T-helper 1 cell treated with Interleukin-12 subunit alpha and Interleukin-12 subunit beta and Interleukin-4 antibody, amounts not matched to agents 30 μg/mL and 1 μg/mL, for 36 hours (primary cell): Measurements from ENCODE around the gene DND1.
"Not testable (repeated sequence)": the region's sequence is repeated elsewhere in the genome, so short reads cannot be mapped to it uniquely, and the experiment has no call there.

ENCODE experiments used
- H3K27ac Mint-ChIP-seq: one replicate; pipeline ENCODE4 v1.8.0; 2021; ENCODE audit warnings: mild to moderate bottlenecking, mixed read lengths
- H3K27me3 Mint-ChIP-seq: one replicate; pipeline ENCODE4 v1.8.0; 2021; ENCODE audit warnings: low read depth, mixed read lengths
- H3K36me3 Mint-ChIP-seq: one replicate; pipeline ENCODE4 v1.8.0; 2021; ENCODE audit warnings: low read depth, mixed read lengths
- H3K4me1 Mint-ChIP-seq: one replicate; pipeline ENCODE4 v1.8.0; 2021; ENCODE audit warnings: low read depth, mixed read lengths
- H3K4me3 Mint-ChIP-seq: one replicate; pipeline ENCODE4 v1.8.0; 2021; ENCODE audit warnings: mild to moderate bottlenecking, moderate library complexity, mixed read lengths
- H3K9me3 Mint-ChIP-seq: one replicate; pipeline ENCODE4 v1.8.0; 2021; ENCODE audit warnings: mixed read lengths

Gene DND1

GRCh38 chr5:140673187-140673976 lies at the start of gene DND1:
TSS of gene DND1 (minus strand) at chr5:140673576. CDS start at chr5:140673542, 34 bp downstream.
- H3K27me3 Mint-ChIP-seq = no peaks in the 10 kb centered on the region
- peak within 1 kb of the TSS; percentile 46 for H3K27ac Mint-ChIP-seq
- H3K36me3 Mint-ChIP-seq = peaks cover 49% of the 10 kb centered on the region
- H3K9me3 Mint-ChIP-seq = no peaks in the 10 kb centered on the region
- H3K4me1 Mint-ChIP-seq = peaks cover 11% of the 10 kb centered on the region
- no peak within 1 kb of the TSS for H3K4me3 Mint-ChIP-seq

- Mint-ChIP-seq H3K27me3 (peaks cover 11% of the 10 kb centered on the region), H3K4me1 (peaks cover 17% of the 10 kb centered on the region)
- H3K27ac Mint-ChIP-seq, H3K4me3 Mint-ChIP-seq, H3K36me3 Mint-ChIP-seq, H3K9me3 Mint-ChIP-seq: not testable (repeated sequence)
These were observed 48.0 kb upstream of the DND1 start for GRCh38 chr5:140721395-140721794.

GRCh38 chr5:140720738-140721137 lies 47.4 kb upstream of the DND1 start:
- H3K27ac Mint-ChIP-seq, H3K36me3 Mint-ChIP-seq, H3K9me3 Mint-ChIP-seq, H3K4me3 Mint-ChIP-seq: not testable (repeated sequence)
- Mint-ChIP-seq H3K4me1 (peaks cover 11% of the 10 kb centered on the region), H3K27me3 (peaks cover 11% of the 10 kb centered on the region)

- no peaks in the 10 kb centered on the region for H3K36me3 Mint-ChIP-seq
- H3K27me3 Mint-ChIP-seq = peaks cover 15% of the 10 kb centered on the region
- no peaks in the 10 kb centered on the region for H3K9me3 Mint-ChIP-seq
- H3K4me1 Mint-ChIP-seq = peaks cover 6% of the 10 kb centered on the region
- H3K4me3 Mint-ChIP-seq = peak overlapping the region; percentile 55
- H3K27ac Mint-ChIP-seq = peak overlapping the region; percentile 34
These were observed 44.9 kb upstream of the DND1 start for GRCh38 chr5:140718266-140718592.

DNA sequence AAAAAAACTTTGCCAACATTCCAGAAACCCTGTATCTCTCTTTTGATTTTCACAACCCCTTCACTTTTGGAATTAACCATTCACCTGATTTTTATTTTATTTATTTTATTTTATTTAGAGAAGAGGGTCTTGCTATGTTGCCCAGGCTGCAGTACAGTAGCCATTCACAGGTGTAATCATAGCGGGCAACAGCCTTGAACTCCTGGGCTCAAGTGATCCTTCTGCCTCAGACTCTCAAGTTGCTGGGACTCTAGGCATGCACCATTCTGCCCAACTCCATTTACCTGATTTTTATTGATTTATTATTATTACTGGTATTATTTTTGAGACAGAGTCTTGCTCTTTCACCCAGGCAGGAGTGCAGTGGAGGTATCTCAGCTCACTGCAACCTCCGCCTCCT lies 42.9 kb upstream of the DND1 start:
- not testable (repeated sequence) for H3K4me3 Mint-ChIP-seq, H3K27ac Mint-ChIP-seq, H3K36me3 Mint-ChIP-seq, H3K9me3 Mint-ChIP-seq
- peaks cover 15% of the 10 kb centered on the region for H3K4me1 Mint-ChIP-seq
- H3K27me3 Mint-ChIP-seq = peaks cover 13% of the 10 kb centered on the region

DNA sequence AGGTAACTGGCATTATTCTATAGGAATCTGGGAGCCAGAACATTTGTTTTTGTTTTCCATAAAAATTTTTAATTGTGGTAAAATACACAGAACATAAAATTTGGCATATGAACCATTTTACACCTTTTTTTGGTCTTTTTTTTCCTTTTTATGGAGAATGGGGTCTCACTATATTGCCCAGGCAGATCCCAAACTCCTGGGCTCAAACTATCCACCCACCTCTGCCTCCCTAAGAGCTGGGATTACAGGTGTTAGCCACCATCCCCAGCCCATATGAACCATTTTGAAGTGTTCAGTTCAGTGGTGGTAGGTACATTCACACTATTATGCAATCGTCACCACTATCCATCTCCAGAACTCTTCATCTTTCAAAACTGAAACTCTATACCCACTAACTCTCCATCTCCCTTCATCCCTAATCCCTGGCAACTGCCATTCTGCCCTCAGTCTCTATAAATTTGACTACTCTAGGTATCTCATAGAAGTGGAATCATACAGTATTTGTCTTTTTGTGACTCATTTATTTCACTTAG lies 40.3 kb upstream of the DND1 start:
- Mint-ChIP-seq H3K4me3 (no peak overlapping the region), H3K4me1 (peaks cover 20% of the 10 kb centered on the region), H3K36me3 (no peaks in the 10 kb centered on the region), H3K9me3 (no peaks in the 10 kb centered on the region), H3K27ac (no peak overlapping the region), H3K27me3 (peaks cover 9% of the 10 kb centered on the region)

DNA sequence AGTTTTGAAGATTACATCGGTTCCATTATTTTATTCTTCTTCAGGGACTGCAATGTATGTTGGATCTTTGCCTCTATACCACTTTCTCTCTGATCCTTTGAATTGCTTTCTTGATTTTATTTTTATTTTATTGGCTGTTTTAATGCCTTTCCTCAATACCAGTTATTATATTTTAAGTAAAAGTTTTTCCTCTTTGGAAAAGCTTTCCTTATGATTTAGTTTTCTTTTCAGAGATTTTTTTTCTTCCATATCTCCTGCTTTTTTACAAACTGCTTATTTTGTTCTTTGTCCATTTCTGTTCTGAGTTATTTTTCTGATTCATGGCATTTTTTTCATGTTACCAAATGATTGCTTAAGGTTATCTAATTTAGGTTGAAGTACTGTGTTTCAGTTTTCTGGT lies 38.4 kb upstream of the DND1 start:
- Mint-ChIP-seq H3K4me3 (peak overlapping the region; percentile 96), H3K4me1 (peaks cover 16% of the 10 kb centered on the region), H3K27ac (peak overlapping the region; percentile 98), H3K9me3 (no peaks in the 10 kb centered on the region), H3K36me3 (peaks cover 2% of the 10 kb centered on the region), H3K27me3 (peaks cover 9% of the 10 kb centered on the region)

- no peaks in the 10 kb centered on the region for H3K9me3 Mint-ChIP-seq
- H3K36me3 Mint-ChIP-seq = peaks cover 8% of the 10 kb centered on the region
- H3K4me1 Mint-ChIP-seq = peaks cover 16% of the 10 kb centered on the region
- peak overlapping the region; percentile 96 for H3K4me3 Mint-ChIP-seq
- H3K27ac Mint-ChIP-seq = peak overlapping the region; percentile 98
- H3K27me3 Mint-ChIP-seq = peaks cover 9% of the 10 kb centered on the region
These were observed 37.6 kb upstream of the DND1 start for GRCh38 chr5:140710899-140711552.

GRCh38 chr5:140708787-140709186 lies 35.4 kb upstream of the DND1 start:
- H3K27ac Mint-ChIP-seq, H3K4me3 Mint-ChIP-seq, H3K9me3 Mint-ChIP-seq, H3K27me3 Mint-ChIP-seq: not testable (repeated sequence)
- peaks cover 23% of the 10 kb centered on the region for H3K36me3 Mint-ChIP-seq
- peaks cover 18% of the 10 kb centered on the region for H3K4me1 Mint-ChIP-seq

DNA sequence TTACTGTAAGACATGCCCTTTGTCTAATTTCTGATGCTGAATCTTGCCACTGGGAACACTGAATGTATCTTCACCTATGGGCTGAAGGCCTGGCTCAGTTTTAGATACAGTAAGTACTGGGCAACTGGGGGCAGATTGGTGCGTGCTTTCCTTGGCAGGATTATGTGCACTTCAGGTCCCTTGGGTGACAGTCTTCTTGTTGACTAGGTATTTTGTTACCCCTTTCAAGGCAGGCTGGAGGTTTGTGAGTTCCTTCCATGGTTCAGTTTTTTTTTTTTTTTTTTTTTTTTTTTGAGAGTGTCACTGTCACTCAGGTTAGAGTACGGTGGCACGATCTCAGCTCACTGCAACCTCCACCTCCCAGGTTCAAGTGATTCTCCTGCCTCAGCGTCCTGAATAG lies 34.4 kb upstream of the DND1 start:
- Mint-ChIP-seq H3K9me3 (no peaks in the 10 kb centered on the region), H3K4me3 (no peak overlapping the region), H3K4me1 (peaks cover 20% of the 10 kb centered on the region), H3K27me3 (peaks cover 5% of the 10 kb centered on the region), H3K36me3 (peaks cover 28% of the 10 kb centered on the region), H3K27ac (no peak overlapping the region)

GRCh38 chr5:140700177-140701144 lies 27.1 kb upstream of the DND1 start, which contains the start of gene ZMAT2:
TSS of gene ZMAT2 (plus strand) at chr5:140700447. CDS start at chr5:140700461, 14 bp downstream.
- peaks cover 27% of the 10 kb centered on the region for H3K4me1 Mint-ChIP-seq
- H3K36me3 Mint-ChIP-seq = peaks cover 70% of the 10 kb centered on the region
- peak within 1 kb of the TSS; percentile 95 for H3K27ac Mint-ChIP-seq
- peak within 1 kb of the TSS; percentile 99 for H3K4me3 Mint-ChIP-seq
- H3K27me3 Mint-ChIP-seq = no peaks in the 10 kb centered on the region
- H3K9me3 Mint-ChIP-seq = no peaks in the 10 kb centered on the region

GRCh38 chr5:140696891-140697492 lies 23.6 kb upstream of the DND1 start:
- peaks cover 56% of the 10 kb centered on the region for H3K36me3 Mint-ChIP-seq
- H3K9me3 Mint-ChIP-seq = no peaks in the 10 kb centered on the region
- no peak overlapping the region for H3K4me3 Mint-ChIP-seq
- H3K4me1 Mint-ChIP-seq = peaks cover 26% of the 10 kb centered on the region
- no peaks in the 10 kb centered on the region for H3K27me3 Mint-ChIP-seq
- H3K27ac Mint-ChIP-seq = no peak overlapping the region

DNA sequence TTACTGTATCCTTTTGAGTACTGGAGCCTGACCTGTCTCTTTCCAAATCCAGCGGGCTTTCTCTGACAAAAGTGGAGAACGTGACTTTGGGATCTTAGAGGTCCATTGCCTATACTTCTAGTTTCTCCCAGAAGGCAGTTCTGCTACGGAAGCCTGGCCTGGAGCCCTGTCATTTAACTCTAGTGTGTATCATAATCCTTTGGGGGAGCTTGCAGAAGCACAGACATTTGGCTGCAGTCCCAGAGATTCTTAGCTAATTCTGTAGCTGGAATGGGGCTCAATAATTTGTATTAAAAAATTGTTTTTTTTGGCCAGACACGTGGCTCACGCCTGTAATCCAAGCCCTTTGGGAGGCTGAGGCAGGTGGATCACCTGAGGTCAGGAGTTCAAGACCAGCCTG lies 20.9 kb upstream of the DND1 start:
- Mint-ChIP-seq H3K9me3 (no peaks in the 10 kb centered on the region), H3K4me3 (no peak overlapping the region), H3K27ac (no peak overlapping the region), H3K36me3 (peaks cover 42% of the 10 kb centered on the region), H3K4me1 (peaks cover 23% of the 10 kb centered on the region), H3K27me3 (no peaks in the 10 kb centered on the region)
